ENCODE data around the gene CECR2.

GRCh38 chr22:17438026-17438425, 68.8 kb downstream of the CECR2 start:
- TF ChIP-seq EZH2phosphoT487 (IDR thresholded peaks at IDR 0.05): no peak
- TF ChIP-seq, protein P1, sequence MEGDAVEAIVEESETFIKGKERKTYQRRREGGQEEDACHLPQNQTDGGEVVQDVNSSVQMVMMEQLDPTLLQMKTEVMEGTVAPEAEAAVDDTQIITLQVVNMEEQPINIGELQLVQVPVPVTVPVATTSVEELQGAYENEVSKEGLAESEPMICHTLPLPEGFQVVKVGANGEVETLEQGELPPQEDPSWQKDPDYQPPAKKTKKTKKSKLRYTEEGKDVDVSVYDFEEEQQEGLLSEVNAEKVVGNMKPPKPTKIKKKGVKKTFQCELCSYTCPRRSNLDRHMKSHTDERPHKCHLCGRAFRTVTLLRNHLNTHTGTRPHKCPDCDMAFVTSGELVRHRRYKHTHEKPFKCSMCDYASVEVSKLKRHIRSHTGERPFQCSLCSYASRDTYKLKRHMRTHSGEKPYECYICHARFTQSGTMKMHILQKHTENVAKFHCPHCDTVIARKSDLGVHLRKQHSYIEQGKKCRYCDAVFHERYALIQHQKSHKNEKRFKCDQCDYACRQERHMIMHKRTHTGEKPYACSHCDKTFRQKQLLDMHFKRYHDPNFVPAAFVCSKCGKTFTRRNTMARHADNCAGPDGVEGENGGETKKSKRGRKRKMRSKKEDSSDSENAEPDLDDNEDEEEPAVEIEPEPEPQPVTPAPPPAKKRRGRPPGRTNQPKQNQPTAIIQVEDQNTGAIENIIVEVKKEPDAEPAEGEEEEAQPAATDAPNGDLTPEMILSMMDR (IDR thresholded peaks at IDR 0.05): no peak

Measured in neural progenitor cell (in vitro differentiated cells).